Breast epithelium (tissue), 3 donors: ENCODE measurements around the gene COX10.

Experiments used
- POLR2A ChIP-seq: fragments of 450-650 bp; IDR thresholded peaks from one replicate; pipeline ENCODE4 v1.6.1; 2016; ENCODE audit warnings: antibody characterized with exemption, mild to moderate bottlenecking, moderate library complexity
- TF ChIP-seq, protein P1 (sequence below), 3 donors: fragments of 450-650 bp; IDR thresholded peaks; one replicate each; pipeline ENCODE4 v1.5.1; 2016 to 2017; ENCODE audit warnings: antibody characterized with exemption in 3 of 3, mild to moderate bottlenecking in 3 of 3, moderate library complexity in 3 of 3

DNA sequence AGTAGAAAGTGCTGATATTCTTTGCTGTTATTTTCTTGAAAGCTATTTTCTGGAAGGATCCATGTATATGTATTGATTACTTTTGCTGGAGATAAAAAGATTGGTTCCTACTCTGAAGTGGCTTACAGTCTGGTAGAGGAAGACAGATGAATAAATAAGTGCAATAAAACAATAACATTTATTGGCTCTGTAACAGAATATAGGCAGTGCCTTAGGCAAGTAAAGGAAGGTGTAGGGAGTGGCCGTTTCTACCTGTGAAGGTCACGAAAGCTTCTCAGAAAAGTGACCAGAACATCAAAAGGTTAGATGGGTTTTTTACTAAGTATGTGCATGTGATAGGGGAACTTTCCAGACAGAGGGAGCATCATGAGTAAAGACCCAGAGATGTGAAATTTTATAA is 43.1 kb downstream of the COX10 start:
- TF ChIP-seq, protein P1, sequence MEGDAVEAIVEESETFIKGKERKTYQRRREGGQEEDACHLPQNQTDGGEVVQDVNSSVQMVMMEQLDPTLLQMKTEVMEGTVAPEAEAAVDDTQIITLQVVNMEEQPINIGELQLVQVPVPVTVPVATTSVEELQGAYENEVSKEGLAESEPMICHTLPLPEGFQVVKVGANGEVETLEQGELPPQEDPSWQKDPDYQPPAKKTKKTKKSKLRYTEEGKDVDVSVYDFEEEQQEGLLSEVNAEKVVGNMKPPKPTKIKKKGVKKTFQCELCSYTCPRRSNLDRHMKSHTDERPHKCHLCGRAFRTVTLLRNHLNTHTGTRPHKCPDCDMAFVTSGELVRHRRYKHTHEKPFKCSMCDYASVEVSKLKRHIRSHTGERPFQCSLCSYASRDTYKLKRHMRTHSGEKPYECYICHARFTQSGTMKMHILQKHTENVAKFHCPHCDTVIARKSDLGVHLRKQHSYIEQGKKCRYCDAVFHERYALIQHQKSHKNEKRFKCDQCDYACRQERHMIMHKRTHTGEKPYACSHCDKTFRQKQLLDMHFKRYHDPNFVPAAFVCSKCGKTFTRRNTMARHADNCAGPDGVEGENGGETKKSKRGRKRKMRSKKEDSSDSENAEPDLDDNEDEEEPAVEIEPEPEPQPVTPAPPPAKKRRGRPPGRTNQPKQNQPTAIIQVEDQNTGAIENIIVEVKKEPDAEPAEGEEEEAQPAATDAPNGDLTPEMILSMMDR (IDR thresholded peaks at IDR 0.05) = no peak
- TF ChIP-seq POLR2A = no peak
